ENCODE data around the gene SDCCAG8.

SDCCAG8 gene

DNA sequence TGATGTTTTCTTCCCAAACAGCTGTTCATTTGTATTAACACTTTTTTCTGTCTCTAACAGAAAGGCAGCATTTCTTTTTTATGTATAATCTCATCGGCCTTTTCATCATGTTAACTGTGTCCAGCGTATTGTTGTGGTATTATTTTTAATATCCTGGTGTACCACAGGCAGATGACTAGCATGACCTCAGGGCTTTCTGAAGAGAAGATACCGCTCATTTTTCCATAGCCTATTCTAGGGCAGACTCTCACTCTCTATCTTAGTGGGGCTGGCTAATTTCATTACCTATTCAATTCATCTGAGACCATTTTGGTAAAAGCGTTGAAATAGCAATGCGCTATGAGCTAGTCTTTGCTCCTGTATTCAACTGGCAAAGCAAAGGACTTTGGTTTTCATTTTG, 209.9 kb downstream of the SDCCAG8 start:
- DNase-seq, result no peak

- DNase-seq, result no peak
These were observed 213.7 kb downstream of the SDCCAG8 start for GRCh38 chr1:243469497-243469896.

DNA sequence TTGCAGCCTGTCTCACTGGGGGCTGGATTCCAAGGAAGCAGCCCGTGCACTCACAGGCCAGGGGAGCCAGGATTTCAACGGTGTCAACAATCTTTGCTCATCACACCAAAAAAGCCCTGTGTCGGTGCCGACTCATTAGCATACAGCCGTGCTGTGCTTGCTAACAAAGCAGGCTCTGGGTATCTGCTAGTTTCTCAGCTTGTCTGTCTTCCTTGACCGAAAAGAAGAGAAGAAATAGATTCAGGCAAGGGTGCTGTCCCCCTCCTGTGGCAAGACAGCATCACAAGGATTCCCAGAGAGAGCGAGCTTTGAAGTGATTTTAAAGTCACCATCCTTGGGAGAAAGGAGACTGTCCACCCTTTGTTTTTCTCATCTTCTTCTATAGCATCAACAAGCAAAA, 214.7 kb downstream of the SDCCAG8 start:
- no peak for DNase-seq

DNA sequence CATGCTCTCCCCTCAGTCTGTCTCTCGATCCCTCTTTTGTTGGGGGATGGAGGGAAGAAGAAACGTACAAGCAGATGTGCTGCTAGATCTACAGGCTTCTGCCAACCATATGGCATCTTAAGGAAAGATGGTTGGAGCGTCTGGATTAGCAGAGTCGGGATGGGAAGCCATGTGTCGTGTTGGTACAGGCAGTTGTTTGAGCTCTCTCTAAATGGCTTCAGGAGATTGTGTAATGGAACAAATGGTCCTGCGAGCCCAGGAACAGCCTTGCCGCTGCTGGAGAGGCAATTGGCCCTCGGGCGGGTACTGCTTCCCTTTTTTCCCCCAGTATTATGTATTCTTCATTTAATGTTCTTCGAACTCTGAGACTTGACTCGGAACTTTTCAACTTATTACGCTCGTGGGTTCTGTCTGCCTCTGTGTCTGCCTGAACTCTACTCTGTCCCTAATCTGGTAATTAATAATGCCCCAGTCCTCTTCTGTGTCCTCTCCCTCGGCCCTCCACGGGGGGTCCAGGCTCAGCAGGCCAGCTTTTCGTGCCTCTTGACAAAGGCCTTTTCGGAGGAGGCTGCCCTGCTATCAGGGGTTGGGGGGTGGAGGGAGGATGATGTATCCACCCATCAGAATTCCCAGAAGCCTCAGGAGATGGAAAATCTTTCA, 215.3 kb downstream of the SDCCAG8 start:
- DNase-seq, result no peak

DNA sequence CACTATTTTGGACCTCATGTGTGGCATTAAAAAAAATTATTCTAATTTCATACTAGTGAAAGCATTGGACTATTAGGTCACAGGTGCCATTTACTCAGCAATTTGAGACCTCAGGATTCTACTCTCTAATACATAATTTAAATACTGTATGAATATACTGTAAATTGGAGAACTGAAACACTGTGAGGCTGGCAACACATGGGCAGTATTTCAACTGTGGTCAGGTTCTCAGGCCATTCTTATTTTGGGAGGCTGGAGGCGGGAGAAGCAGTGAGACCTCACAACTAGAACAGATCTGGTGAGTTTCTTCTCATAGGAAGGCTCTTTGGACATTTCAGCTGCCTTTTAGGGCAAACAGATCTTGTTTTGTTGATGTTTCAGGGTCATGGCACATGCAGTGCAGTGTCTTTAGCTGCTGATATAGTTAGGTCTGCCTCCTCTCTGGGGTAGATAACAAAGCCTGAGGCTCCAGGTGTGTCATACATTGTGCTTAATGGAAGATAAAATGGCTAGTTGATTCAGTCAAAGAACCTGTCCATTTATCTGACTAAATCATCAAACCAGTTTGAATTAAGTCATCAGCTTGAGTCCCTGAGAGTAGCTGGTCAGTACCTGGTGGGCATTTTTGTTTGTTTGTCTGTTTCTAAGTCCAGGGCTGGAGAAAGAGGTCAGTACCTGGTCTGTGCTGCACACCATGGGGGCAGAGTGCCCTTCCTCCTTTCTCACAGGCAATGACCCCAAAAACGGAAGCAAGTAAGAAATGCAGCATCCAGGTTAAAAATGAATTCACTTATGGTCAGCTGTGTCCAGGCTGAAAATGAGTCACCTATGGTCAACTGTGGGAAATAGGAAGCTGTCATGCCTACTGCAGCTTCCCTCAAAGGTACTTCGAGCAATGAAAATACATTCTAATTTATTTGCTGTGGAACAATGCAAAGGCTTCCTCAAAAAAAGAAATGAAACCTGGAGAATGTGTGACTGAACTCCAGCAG, 216.2 kb downstream of the SDCCAG8 start:
- DNase-seq, result peak; percentile 71

- DNase-seq, result no peak
These were observed 217.6 kb downstream of the SDCCAG8 start for GRCh38 chr1:243473227-243474135.

- DNase-seq, result no peak
These were observed 218.5 kb downstream of the SDCCAG8 start for GRCh38 chr1:243474136-243474881.

DNA sequence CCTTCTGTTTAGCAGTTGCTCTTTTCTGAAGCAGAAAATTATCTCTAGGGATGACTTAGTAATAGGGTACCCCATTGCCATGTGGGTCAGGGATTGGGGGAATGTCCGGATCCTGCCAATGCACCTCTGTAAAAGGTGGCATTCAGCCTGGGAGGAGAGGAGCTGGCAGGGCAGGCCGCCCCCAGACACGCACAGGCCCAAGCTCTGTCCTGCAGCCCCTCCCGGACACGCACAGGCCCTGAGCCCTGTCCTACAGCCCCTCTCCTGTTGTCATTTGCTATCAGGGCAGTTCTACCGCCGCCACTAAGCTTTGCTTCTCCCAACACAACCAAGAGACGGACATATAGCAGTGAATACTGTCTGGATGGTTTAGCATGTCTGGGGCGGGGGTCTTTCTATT, 219.1 kb downstream of the SDCCAG8 start:
- DNase-seq, result no peak

GRCh38 chr1:243475966-243476365, 220.1 kb downstream of the SDCCAG8 start:
- peak; percentile 88 for DNase-seq

- DNase-seq, result no peak
These were observed 222.0 kb downstream of the SDCCAG8 start for GRCh38 chr1:243477731-243478290.

DNA sequence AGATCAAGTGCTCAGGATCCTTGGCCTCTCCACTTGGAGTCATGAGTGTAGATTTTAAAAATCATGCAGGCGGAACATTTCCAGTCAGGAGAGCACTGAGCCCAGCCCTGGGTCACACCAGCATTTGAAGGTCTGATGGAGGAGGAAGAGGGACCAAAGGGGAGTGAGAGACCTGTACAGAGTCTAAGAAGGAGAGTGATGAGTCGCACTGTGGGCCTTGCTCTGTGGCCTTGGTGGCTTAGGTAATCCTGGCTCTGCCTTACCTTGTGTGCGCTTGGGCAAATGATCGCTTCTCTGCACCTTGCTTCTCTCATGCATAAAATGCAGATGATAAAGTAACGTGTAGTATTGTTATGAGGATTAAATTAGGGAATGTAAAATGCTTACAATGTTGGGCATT, 225.3 kb downstream of the SDCCAG8 start:
- DNase-seq, result no peak

GRCh38 chr1:243482141-243483022, 226.5 kb downstream of the SDCCAG8 start:
- DNase-seq, result peak; percentile 65

DNA sequence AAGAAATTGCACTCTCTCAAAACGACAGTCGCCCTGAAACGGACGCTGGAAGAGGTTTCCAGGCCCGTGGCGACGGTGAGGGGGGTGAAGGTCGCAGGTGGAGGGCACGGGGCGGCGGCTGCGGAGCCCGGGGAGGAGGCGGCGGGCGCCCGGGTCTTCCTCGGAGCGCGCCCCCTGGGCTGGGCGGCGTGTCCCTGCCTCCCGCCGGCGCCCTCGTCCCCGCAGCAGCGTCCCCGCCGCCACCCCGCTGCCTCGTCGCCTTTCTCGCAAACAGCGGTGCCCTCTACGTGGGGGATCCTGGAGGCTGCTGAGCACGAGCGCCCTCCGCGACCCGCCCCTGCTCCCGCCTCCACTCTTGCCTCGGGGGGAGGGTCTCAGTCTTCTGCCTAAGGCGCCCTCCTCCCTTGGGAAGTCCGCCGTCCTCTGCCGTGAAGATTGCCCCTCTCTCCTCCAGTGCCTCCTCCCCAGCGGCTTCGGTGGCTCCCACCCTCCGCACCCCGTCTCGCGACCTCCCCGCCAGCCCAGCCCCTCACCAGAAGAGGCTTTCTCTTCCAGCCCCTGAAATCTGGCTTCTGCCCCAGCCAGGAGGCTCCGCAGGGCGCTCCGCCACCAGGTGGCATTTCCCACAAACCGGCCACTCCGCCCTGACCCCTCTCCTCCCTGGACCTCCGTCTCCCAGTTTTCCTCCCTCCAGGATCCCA, 227.4 kb downstream of the SDCCAG8 start:
- DNase-seq, result no peak

DNA sequence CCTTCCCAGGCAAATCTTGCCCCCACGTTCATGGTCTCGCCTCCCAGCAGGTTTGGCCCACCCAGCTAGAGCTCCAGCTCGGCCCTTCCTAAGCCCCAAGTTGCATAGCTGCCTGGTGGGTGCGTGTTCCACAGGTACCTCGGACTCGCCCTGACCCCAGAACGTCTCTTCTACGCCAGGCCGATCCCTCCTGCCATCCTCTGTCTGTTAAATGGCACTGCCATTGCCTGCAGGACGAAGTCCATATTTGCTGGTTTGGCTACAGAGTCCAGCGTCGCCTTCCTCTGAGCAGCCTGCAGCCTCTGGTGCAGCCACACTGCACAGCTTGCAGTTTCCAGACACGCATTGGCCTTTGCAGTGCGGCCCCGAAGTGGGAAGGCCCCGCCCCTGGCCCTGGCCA, 228.1 kb downstream of the SDCCAG8 start:
- no peak for DNase-seq

DNA sequence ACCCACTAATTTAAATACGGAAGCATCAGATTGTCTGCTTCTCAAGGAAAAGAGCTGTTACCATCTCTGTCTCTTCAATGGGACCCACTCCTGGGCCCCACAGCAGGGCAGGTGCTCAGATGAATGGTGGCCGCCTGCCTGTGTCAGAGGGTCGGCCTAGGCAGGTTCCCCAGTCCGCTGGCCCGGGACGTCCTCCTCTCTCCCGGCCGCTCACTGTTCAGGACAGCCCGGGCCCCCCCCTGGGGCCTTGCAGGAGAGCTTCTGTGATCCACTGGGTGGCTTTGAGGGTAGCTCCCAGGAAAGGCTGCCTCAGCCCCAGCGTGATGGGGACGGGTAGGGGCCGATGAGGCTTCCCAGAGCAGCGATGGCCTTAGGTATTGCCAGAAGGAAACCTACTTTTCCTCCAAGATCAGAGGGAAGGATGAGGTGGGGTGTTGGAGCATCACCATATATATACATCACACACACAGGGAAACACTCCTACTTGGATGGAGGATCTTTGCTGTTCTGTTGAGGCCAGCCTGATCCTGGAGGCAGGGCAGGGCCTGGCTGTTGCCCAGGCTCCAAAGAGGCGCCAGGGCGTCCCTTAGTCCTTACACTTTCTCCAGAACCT, 231.3 kb downstream of the SDCCAG8 start:
- DNase-seq, result no peak

- peak; percentile 89 for DNase-seq
These were observed 231.9 kb downstream of the SDCCAG8 start for GRCh38 chr1:243487649-243488227.

DNA sequence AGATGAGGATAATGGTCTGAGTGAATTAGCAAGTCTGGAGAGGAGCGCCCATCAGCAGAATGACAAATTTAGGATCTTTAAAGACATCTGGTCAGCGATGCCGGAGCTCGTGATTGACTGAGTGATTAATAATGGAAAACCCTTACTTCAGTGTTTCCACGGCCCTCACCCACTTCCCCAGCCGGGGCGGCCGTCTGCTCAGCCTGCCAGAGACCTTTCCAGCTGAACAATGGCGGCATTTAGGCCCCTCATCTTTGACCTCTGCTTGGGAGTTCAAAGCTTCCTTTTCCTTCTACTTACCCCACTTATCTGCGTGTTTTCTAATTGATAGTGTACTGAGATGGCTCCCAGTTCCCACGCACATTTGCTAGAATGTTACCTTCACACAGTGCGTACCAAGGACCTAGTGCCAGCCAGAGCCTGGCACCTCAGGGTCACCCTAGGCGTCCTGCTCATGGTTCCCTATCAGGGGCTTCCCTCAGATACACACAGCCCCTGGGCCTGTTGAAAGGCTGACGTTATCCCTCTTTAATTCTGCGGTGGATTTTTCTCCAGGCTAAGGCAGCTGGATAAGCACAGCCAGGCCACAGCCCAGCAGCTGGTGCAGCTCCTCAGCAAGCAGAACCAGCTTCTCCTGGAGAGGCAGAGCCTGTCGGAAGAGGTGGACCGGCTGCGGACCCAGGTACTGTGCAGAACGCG, 232.8 kb downstream of the SDCCAG8 start:
- no peak for DNase-seq

DNA sequence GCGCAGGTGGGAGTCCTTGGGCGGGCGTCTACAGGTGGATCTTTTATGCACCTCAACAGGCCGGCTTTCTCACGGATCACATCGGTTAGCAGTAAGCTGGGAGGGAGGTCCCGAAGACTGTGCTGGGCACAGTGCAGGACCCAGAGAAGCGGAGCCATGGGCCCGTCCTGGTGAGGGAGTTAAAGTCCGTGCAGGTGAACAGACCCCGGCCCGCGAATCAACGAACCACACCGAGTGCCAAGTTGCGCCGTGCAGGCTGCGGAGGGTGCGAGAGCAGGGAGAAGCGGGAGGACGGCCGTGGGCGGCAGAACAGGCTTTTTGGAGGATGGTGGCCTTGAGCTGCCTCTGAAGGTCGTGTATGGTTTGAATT, 233.3 kb downstream of the SDCCAG8 start:
- DNase-seq, result no peak

Data from NCI-H69 (cell line).